HG03108 (cell line): ENCODE measurements around the gene C9orf153.
"Not testable (repeated sequence)": the region's sequence is repeated elsewhere in the genome, so short reads cannot be mapped to it uniquely, and the experiment has no call there.

Experiments used
- ATAC-seq: cut with Tn5 transposase; IDR thresholded peaks from one replicate; pipeline ENCODE4 v1.9.1; 2021; ENCODE audit warnings: moderate library complexity; ENCODE audit not compliant: unreplicated experiment

C9orf153 gene

DNA sequence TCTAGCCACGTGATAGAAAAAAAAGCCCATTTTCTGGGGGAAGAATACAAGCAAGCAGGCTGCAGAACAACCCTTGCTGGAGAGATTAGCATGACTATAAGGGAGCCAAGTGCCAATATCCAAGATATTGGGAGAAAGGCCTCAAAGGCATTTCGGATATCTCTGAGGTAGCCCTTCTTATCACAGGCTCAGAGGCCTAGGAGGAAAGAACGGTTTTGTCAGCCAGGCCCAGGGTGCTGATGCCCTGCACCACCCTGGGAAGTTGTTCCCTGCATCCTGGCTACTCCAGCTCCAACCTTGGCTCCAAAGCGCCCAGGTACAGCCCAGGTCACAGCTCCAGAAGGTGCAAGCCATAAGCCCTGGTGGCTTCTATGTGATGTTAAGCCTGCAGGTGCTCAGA, 66.4 kb downstream of the C9orf153 start:
- ATAC-seq = no peak

- not testable (repeated sequence) for ATAC-seq
Observed at GRCh38 chr9:86190700-86191099, 68.8 kb downstream of the C9orf153 start.

DNA sequence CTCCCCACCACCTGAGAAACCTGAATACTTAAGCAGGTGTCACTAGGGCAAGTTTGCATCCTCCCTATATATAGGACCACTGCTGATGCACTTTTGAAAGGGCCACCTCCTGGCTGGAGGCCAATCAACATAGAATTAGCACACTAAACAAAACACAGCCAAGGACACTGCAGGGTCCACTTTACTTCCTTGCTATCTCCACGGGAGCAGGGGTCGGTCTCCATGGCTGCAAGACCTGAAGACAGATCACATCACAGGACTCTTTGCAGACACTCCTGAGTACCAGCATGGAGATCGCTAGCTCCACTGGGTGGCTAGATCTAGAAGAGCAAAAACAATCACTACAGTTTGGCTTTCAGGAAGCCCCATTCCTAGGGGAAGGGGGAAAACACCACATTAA, 72.3 kb downstream of the C9orf153 start:
- ATAC-seq = no peak

DNA sequence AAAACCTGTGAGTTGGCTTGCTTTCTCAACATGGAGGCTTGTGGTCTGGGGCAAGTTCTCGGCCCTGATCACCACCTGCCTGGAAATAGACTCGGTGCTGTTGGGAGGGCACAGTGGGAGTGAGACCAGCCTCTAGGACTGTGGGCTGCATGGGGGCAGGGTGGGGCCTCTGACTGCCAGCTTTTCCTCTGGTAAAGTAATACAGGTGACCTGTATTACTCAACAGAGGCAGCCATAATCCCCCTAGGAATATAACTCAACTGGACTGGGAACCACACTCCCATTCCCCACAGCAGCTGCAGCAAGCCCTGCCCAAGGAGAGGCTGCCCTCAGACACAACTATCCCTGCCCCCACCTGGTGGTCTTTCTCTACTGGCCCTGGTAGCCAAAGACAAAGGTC, 72.8 kb downstream of the C9orf153 start:
- no peak for ATAC-seq

DNA sequence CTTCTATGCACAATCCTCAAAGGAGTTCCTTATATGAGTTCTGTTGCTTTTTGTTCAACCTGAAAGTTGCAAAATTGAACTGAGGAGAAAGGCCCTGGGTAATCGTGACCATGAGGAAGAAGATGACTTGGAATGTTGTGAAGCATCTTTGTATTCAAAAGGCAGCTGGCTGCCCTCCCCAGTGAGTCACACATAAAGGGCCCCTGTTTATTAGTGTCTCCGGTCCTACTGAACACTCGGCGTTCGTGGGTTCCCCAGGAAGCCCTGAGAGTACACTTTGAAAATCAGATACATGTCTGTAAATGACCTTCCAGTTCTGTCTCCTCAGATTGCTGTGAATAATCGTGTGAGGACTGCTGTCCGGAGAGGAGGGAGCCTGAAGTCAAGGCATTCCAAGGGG, 73.6 kb downstream of the C9orf153 start:
- no peak for ATAC-seq

DNA sequence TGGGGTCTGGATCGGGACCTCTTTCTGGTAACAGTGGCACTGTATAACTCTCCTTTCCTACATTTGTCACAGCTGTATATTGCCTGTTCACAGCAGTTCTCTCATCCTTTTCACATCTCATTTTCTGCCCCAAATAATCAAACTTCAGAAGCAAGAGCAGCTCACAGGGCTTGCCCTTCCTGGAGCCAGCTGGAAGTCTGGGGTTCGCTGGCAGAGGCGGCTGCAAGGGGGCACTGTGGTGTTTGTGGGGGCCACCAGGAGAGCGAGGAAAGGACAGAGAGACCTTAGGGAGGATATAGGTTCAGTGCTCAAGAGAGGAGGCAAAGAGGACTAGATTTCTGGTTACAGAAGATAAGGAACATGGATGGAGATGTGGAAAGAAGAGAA, 75.3 kb downstream of the C9orf153 start:
- no peak for ATAC-seq

DNA sequence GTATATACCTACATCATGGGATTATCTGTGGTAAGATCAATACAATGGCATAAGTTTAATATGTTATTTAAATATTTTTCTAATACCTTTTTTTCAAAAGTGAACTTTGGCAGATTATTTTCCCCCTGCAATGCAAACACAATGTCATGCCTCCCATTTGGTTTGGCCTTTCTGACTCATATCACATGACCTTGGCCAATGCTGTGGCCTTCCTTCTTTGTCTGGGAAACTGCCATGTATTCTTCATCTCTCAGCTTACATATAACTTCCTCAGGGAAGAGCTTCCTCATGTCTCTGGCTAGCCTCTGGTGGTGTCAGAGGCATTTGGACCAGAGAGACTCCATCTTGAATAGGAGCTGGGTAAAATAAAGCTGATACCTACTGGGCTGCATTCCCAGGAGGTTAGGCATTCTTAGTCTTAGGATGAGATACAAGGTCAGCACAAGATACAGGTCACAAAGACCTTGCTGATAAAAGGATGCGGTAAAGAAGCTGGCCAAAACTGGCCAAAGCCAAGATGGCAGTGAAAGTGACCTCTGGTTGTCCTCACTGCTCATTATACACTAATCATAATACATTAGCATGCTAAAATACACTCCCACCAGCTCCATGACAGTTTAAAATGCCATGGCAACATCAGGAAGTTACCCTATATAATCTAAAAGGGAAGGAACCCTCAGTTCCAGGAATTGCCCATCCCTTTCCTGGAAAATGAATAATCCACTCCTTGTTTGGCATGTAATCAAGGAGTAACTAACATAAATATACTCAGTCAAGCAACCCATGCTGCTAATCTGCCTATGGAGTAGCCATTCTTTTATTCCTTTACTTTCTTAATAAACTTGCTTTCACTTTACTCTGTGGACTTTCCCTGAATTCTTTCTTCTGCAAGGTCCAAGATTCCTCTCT, 76.0 kb downstream of the C9orf153 start:
- ATAC-seq = no peak

GRCh38 chr9:86181379-86182315, 77.8 kb downstream of the C9orf153 start:
- no peak for ATAC-seq

- ATAC-seq = no peak
Observed at GRCh38 chr9:86178503-86178902, 81.0 kb downstream of the C9orf153 start.

- ATAC-seq = no peak
Observed at GRCh38 chr9:86177995-86178394, 81.5 kb downstream of the C9orf153 start.

DNA sequence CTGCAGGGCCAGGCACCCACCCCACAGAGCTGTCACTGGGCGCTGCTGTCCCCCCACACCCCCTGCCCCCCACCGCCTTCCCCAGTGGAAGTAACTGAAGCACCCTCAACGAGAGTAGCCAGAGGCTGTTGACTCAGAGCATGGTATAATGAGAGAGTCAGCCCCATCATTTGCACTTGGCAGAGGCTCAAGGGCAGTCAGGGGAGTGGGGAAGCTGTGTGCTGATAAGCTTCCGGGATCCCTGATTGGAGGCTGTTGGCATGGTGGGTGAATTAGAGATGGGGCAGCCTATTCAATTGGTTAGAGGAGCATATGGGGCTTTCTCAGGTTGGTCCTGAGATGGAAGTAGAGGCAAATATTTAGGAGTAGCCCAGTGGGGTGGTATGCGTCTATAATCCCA, 83.0 kb downstream of the C9orf153 start:
- ATAC-seq = no peak

DNA sequence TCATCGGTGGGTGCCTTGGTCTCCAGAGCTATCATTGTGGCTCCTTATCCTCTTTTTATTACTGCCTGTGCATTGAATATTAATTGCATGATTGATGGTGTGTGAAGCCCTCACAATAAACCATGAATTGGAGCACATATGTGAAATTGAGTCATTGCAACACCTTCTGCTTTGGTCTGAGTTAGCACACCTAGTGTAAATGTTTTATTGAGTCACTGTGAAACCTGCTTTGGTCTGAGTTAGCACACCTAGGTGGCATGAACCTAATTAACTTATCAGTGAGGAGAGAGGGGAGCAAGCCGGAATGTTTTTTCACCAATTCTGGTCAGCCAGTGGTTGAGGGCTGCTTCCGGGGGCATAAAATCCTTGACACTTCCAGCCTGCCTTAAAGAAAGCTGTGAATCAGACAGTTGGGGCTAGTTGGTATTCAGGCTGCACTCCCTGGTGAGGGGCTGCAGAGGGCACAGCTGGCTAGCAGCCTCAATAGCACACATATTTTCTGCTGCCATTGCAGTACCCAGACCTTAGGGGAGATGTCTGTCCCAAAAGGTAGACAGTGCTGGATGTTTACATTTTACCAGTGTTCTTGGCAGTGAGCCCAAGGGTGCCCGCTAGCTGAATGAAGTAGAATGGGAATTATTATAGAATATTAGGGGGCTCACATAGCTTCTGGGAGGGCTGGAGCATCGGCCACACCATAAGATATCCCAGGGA, 83.6 kb downstream of the C9orf153 start:
- ATAC-seq = no peak

- ATAC-seq = no peak
Observed at GRCh38 chr9:86175223-86175622, 84.2 kb downstream of the C9orf153 start.
